NCI-H82 treated with DMSO at 0.1 percent for 48 hours (cell line): Measurements from ENCODE around the gene CASK.

Source experiments
- DNase-seq: peaks from one replicate; lab custom pipeline; 2025; ENCODE audit not compliant: unreplicated experiment; lab: John Stamatoyannopoulos, UW

CASK gene

DNA sequence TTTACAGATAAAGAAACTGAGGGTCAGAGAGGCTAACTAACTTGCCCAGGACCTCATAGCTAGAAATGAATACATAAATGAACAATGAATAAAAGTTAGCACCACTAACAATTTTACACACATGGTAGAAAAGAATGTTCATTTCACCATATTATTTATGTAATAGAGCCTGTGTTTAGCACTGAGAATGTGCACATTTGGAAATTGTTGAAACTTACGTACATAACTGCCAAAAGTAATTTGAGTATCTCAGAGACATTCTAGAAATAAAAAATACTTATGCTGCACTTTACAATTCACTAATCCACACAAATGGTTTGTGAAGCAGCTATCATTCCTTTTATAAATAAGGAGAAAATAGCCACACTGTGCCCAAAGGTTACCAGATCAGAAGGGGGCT lies 9.9 kb downstream of the CASK start:
- DNase-seq, result no peak

DNA sequence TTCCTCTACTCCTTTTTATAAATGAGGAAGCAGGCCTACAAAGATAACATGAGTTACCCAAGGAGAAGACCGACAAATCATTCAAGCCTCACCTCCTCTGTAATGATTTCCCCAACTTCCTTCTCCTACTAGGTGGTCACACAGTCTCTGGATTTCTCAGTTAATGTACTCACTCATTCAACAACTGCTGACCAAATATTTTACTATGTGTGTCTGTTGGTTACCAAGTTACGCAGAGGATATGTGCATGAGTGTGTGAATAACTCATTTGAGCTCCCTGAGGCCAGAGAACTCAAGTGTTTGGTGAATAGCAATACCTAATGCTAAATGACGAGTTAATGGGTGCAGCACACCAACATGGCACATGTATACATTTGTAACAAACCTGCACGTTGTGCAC lies 10.4 kb downstream of the CASK start:
- DNase-seq, result no peak

DNA sequence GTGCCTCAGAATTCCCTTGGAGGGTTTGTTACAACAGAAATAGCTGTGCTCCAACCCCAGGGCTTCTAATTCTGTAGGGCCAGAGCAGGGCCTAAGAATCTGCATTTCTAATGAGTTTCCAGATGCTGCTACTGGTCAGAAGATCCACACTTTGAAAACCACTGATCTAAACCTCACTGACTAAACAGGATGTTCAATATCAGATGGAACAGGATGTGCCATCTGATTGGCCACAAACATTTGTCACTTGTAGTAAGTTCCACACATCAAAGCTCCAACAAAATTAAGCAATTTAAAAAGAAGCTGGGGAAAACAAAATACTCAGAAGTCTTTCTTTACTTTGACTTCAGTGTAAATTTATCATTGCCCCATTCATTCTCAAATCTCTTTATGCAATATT lies 14.3 kb downstream of the CASK start:
- DNase-seq, result no peak

DNA sequence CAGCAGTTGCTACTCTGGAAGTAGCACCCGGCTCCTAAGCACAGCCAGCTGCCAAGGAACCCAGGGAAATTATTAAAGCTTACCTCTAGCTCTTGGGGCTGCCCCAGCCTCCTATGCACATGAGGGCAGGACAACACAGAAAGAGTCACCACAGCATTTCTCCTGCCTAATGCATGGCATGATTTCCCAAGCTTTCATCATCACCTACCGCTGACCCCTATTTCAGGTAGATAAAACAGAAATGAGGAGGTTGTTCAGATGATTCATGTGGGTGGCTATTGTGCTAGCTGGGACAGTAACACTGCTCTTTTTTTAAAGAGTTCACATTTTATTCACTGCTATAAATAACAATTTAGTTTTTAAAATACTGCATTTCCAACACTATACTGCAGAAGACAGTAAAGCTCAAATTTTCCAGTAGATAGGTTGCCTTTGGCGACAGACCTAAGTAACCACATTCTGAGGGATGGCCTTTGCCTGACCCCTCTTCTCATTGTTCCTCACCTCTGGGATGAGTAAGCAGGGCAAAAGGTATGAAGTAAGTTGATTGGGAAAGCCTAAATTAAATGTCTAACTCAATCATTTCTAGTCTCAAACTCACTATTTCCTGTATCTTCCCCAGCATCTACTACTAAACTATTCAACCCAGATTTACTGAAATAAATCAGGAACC lies 16.7 kb downstream of the CASK start:
- no peak for DNase-seq

DNA sequence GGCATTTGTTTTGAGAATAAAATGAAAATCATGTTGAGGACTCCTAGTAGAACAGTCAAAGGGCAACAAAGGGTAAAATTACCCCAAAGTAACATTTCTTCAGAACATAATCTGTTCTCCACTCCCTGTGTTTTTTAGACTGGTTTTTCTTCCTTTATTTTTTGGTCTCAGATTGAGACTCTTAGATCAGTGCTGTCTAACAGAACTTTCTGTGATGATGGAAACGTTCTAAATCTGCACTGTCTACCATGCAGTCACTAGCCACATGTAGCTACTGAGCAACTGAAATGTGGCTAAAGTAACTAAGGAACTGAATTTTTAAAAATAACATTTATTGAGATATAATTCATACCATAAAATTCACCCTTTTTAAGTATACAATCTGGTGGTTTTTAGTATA lies 19.8 kb downstream of the CASK start:
- DNase-seq, result no peak

DNA sequence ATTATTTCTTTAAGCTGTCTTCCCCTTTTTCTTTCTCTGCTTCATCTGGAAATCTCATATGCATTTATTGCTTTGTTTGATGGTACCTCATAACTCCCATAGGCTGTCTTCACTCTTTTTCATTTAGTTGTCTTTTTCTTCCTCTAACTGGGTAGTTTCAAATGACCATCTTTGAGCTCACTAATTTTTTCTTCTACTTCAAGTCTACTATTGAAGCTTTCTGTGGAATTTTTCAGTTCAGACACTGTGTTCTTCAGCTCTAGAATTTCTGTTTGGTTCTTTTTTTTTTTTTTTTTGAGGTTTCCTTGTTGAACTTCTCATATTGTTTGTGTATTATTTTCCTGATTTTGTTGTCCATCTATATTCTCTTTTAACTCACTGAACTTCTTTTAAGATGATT lies 23.0 kb downstream of the CASK start:
- no peak for DNase-seq

DNA sequence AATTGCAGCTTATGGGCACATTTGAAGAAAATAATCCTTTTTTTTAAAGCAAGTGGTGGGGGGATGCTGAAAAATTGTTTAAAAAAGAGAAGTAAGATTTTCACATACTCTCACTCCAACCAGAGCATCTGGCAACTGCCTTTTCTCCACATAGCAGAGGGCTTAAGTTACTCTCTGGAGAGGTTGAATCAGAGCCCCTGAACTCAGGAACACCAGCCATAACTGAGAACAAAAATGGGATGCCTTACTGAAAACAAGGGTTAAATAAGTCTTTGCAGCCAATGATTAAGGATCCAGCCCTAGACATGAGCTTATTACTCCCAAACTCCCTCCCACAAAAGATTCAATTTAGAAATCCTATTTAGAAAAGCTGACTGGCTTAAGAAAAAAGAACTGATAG lies 27.5 kb downstream of the CASK start:
- peak; percentile 32 for DNase-seq

DNA sequence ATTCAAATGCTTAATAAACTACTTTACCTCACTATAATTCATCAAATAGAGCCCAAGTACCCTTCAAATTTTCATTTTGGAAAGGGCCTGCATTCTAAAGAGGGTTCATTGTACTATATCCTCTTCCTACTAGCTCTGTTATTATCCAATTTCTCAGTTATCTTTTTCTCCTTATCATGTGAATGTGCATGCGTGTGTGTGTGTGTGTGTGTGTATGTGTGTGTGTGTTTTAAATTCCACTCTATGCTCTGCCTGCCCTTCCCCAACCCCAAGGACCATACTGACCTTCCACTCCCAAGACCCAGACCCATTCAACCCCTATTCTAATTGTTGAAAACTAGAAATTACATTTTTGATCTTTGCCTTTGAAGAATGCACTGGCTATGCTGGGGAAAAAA lies 33.3 kb downstream of the CASK start:
- DNase-seq, result no peak

DNA sequence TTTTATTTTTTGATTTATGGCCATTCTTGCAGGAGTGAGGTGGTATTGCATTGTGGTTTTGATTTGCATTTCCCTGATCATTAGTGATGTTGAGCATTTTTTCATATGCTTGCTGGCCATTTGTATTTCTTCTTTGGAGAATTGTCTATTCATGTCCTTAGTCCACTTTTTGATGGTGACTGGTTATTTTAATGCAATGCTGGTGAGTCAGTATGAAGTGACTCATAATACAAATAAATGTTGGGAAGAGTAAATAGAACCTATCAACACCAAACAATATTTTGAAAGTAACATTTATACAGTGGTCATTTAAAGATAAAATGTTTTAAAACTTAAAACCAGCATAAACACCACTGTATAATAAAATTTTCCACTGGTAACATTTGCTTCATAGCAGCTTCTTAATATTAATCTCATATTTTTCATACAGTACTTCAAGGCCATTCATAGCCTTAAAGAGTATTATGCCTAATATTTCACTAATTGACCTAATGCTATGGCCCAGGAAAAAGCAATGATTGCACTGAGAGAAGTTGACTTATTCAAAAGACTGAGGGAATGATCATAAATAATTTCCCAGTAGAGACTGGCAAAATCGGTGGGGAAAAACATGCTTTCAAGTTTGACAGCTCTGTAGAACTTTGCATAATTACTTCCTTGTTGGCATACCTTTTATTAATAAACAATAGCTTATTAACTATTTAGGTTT lies 33.9 kb downstream of the CASK start:
- DNase-seq, result no peak

DNA sequence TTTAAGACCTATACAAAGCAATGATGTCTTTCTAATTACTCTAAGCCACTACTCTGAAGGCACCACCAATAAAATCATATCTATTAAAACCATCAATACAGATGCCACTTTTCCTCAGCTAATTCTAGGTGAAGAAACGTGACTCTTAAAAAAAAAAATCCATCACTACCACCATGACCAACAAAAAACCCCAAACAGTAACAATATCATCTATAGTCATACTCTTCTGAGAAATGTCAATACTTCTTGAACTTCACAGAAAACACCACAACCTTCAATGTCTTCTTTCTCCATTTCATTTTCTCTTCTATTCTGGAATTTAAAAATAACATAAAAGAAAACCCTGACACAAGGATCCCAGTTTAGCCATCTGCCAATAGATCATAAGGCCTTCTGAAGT lies 35.7 kb downstream of the CASK start:
- no peak for DNase-seq

DNA sequence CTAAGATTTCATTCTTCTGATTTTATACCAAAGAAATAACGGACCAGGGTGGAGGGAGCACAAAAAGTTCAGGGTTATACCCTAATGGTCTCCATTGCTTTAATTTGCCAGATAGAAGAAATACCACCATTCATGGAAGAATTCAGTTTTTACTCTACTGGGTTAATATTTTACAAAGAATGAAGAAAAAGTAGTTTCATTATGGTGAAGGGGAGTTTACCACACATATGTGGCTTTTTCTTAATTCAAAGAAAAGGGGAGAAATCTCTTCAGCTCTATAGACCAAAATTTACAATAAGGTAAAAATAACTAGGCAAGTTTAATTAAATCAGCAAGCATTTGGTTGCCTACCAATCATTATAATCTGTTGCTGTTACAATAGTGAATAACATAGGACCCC lies 37.6 kb downstream of the CASK start:
- no peak for DNase-seq

DNA sequence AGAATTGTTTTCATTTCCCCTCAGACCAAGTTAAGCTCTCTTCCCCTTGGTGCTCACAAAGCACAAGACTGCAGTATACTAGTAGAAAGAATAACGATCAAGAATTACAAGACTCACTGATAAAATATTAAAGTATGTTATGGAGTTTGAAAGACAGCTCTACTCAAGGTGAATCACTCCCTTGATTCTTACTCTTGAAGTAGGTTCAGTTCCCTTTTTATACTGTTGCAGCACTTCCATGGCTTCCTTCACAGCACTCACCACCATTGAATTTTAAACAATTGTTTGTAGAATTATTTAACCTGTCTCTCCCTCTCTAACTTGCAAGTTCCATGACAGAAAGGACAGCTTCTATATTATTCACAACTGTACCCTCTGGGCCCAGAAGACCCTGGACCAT lies 42.2 kb downstream of the CASK start:
- no peak for DNase-seq

DNA sequence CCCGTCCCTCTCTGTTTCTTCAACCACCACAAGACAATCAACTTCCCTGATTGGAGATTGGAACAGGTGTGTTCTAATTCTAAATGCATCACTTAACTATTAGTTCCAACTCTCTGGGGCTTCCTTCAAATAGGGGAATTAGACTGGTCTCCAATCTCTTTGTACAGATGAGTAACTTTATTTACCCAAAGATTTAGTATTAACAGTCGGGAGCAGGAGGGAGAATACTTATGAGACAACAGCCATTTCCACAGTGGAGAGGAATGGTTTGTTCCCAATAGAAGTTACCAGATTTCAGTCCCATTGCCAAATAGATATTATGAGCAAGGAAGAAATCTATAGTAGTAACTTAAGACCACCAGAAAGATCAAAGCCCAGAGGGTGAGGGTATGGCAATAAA lies 46.2 kb downstream of the CASK start:
- DNase-seq, result no peak

DNA sequence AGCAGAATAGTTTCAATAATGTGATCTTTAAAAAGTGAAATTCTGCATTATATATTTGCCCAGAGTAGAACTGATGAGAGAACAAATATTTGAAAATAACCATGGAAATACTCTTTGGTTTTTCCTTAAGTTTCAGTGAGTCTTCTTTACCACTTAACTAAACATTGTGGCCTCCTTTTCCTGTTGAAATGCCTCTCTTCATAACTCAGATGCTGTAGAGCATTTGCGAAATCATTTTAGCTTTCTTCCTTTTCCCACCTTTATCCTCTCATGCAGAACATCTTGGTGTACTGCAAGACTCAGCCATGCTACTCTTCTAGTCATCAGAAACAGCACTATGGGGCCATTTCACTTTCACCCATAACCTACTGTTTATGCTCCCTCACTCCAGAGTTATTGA lies 48.2 kb downstream of the CASK start:
- DNase-seq, result no peak

DNA sequence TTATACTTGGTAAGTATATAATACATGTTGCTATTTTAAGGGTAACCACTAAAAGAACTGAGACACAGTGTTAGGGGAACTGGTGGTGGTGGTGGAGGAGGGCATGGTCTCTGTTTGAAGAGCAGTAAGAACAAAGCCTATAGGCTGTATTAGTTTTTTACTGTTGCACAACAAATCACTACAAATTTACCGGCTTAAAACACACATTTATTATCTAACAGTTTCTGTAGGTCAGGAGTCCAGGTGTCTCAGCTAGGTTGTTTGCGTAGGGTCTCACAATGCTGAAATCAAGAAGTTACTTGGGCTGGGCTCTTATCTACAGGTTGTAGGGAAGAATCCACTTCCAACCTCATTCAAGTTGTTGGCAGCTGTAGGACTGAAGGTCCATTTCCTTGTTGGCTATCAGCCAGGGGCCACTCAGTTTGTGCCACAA lies 52.6 kb downstream of the CASK start:
- no peak for DNase-seq

DNA sequence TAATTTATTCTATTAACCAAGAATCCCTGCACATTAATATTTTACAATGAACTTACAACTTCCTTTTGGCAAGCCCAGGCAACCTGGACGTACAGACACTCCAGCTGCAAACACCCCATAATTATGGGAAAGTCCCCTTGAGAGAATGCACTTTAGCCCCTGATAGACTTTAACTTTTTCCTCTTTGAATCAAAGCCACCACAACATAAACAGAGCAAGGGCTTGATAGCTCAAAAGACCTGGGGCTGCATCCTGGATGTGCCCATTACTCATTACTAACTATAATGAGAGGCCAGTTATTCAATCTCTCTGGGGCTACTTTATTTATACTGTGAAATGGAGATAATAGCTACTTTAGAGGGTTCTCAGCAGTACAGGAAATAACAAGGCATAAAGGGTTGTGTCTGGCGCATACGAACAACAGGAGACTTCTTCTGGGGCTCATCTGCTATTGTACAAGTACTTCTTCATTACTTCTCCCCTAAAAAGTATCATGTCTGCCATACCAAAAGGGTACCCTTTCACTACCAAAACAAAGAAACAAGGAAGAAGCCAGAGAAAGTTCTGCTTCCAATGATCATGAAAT lies 54.9 kb downstream of the CASK start:
- no peak for DNase-seq

DNA sequence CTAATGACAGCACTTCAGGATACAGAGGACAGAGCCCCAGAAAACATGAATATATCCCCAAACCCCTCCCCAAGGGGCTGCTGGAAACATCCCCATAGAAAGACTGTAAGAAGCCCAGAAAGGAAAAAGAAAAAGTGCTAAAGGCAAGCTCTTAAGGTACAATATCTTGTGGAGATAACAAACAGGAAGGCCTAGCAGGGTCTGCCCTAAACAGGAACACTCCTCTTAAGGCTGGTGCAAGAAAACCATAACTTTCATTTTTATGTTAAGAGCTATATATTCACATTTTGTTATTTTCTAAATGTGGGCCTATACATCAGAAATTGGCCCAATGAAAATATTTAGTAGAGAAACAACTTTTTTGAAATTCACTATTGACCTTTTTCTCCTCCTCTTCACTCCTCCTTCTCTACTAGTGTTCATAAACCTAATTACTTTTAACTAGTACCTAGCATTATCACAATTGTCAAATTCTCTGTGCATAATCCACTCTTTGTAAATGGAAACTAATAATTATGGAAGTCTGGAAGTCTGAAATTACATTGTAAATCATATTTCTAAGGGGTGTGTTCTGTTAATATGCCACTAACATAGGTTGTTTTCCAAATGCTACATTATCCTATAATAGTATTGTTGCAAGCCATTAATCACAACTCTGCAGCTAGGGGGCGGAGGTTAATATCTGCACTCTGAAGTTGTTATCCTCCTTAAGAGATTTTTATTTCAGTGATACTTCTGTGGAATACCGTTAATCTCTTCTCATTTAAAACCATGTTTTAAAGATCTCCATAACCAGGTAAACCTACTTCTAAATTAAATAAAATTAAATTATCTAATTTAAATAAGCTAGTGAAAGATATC lies 59.8 kb downstream of the CASK start:
- no peak for DNase-seq

DNA sequence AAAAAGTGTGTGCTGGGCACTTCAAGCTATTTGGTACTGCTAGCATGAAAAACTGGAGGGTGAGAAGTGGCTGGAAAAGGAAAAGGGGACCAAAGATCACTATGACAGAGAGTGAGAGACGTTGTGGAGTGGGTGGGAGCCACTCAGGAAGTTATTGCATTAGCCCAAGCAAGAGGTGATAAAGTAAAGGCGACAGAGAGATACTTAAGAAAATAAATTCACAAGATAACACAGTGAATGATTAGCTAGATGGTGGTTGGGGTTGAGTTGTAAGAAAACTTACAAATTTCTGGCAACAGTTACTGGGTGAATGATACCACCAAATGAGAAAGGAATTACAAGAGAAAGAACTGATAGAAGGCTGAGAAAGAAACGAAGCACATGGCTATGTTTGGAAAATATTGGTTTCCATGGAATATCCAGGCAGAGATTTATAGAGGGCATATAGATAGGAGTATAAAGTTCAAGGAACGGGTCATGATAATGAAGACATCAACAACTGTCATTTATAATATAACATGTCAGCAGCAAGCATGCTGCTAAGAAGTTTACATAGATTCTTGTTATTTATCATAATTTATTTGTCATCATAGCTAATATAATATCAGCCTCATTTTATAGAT lies 60.7 kb downstream of the CASK start:
- DNase-seq, result no peak

DNA sequence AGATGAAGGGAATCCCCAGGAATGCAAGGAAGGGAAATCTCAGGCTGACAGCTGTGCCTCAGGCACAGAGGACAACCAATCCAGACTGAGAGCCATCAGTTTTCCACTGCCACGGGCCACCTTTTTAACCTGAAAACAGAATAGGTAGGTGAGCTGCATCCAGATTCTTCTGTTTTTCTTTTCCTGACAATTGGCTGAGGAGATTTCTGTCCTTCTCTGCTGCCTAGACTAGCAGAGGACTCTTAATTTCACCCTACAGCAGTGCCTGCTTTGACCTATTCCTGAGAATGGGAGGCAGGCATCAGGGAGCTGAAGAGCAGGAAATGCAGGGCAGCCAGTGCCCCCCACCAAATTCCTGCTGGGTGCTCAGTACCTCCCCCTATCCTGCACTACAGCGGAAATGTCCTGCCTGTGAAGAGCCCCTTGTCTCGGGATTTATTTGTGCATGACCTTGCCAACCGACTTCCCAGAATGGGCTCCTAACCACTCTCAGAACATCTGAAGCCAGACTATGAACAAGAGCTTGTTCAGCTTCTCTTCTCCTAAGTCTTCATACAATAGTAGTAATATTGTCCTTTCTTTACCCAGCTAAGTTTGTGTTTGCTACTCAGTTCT lies 65.1 kb downstream of the CASK start:
- no peak for DNase-seq

DNA sequence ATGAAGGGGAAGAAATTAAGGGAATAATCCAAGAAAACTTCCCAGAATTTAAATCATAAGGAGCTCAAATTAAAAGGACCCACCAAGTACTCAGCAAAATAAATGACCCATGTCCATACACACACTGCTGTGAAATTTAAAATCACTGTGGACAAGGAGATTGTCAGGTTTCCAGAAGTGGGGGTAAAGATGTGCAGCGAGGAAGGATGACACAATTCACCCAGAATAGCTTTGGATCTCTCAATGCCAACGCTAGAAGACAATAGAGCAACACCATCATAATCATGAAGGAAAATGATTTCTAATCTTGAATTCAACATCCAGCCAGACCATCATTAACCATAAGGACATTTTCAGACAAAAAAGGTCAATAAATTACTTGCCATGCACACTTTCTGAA lies 65.7 kb downstream of the CASK start:
- DNase-seq, result no peak

DNA sequence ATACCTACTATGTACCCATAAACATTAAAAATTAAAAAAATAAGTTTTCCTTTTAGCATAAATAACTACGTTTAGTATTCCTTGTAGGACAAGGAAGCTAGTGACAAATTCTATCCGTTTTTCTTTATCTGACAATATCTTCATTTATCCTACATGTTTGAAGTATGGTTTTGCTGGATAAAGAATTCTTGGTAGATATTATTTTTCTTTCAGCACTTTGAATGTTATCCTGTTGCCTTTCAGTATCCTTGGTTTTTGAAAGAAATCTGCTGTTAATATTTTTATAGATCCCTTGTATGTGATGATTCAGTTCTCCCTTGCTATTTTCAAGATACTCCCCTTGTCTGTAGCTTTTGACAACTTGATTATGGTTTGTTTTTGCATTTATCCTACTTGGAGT lies 76.6 kb downstream of the CASK start:
- DNase-seq, result no peak
